Thymus (tissue), 11 donors: ENCODE results near the gene R3HDM2. TPM values are rescaled to one million over a fixed set of nuclear protein-coding genes. Genes with fewer than 3 reads are reported as not detected.

ENCODE experiments used
- DNase-seq, 9 donors: peaks; one replicate each; pipeline ENCODE4 v3.0.0-alpha.2; 2013; ENCODE audit warnings: low spot score in 9 of 9, low read depth in 6 of 9, missing footprints in 1 of 9
- H3K27ac ChIP-seq, 2 donors: one replicate each; pipeline ENCODE4 v1.5.1; 2013; ENCODE audit warnings: control low read depth in 1 of 2, low read depth in 1 of 2, low read length in 1 of 2, mild to moderate bottlenecking in 1 of 2, moderate library complexity in 1 of 2
- H3K27me3 ChIP-seq, 2 donors: one replicate each; pipeline ENCODE4 v1.5.1; 2013; ENCODE audit warnings: low read length in 1 of 2; ENCODE audit not compliant: control insufficient read depth in 2 of 2, insufficient read depth in 1 of 2
- H3K36me3 ChIP-seq, 2 donors: one replicate each; pipeline ENCODE4 v1.5.1; 2013; ENCODE audit warnings: low read length in 1 of 2, mild to moderate bottlenecking in 1 of 2, moderate library complexity in 1 of 2; ENCODE audit not compliant: control insufficient read depth in 2 of 2, insufficient read depth in 2 of 2
- H3K4me1 ChIP-seq, 2 donors: one replicate each; pipeline ENCODE4 v1.5.1; 2013; ENCODE audit warnings: low read length in 2 of 2; ENCODE audit not compliant: control insufficient read depth in 2 of 2, insufficient read depth in 2 of 2
- H3K4me3 ChIP-seq, 2 donors: one replicate each; pipeline ENCODE4 v1.5.1; 2013; ENCODE audit warnings: low read length in 2 of 2, control low read depth in 1 of 2, mild to moderate bottlenecking in 1 of 2
- H3K9me3 ChIP-seq, 2 donors: one replicate each; pipeline ENCODE4 v1.5.1; 2013; ENCODE audit warnings: low read length in 1 of 2, mild to moderate bottlenecking in 1 of 2; ENCODE audit not compliant: control insufficient read depth in 2 of 2, insufficient read depth in 1 of 2
- WGBS: extraction: QIAGEN DNeasy Blood & Tissue Kit; methylation state at CpG from one replicate; pipeline ENCODE4 v1.1.7; 2013; 5-methylcytosine and 5-hydroxymethylcytosine counted together
- polyA plus RNA-seq: library from polyadenylated mRNA; stranded (reverse); fragments of 200-250 nt; gene quantifications from one replicate; pipeline ENCODE4 v1.2.3, GENCODE V29; 2013
- total RNA-seq: library from RNA; stranded (reverse); fragments of 120-200 nt; gene quantifications from one replicate; pipeline ENCODE4 v1.2.4, GENCODE V29; 2013
- donor health status: healthy.

Gene R3HDM2
- total and polyA plus RNA-seq, 2 donors: 12.6 to 22.4 TPM

GRCh38 chr12:57439762-57440266, 9.0 kb upstream of the R3HDM2 start:
- 97% methylated on average over 4 of the region's 4 CpGs for WGBS
- H3K9me3 ChIP-seq: peaks cover 0 to 6% of the 10 kb centered on the region in 2 donors
- H3K27me3 ChIP-seq: no peaks in the 10 kb centered on the region
- H3K27ac ChIP-seq: no peak overlapping the region
- peaks cover 0 to 9% of the 10 kb centered on the region in 2 donors for H3K4me1 ChIP-seq
- no peak for DNase-seq
- no peak overlapping the region for H3K4me3 ChIP-seq
- no peaks in the 10 kb centered on the region for H3K36me3 ChIP-seq

DNA sequence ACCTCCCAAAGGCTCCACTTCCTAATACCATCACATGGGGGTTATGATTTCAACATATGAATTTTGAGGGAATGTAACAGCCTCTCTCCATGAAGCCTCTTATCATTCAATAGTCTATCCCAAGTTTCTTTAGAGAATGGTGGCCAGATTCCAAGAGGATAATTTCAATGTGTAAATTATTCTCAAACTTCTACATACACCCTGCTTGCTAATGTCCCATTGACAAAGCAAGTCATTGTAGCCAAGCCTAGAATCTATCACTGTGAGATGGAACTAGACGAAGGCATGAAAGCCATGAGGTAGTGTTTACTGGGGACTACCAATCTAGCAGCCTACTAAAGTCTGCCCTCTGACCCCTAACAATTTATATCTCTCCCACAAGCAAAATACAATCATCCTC, 7.6 kb upstream of the R3HDM2 start:
- no peak overlapping the region for H3K4me3 ChIP-seq
- H3K4me1 ChIP-seq: peaks cover 0 to 10% of the 10 kb centered on the region in 2 donors
- WGBS: 98% methylated on average over 1 of the region's 1 CpG
- DNase-seq: no peak
- no peak overlapping the region for H3K27ac ChIP-seq
- no peaks in the 10 kb centered on the region for H3K36me3 ChIP-seq
- H3K9me3 ChIP-seq: peaks cover 0 to 6% of the 10 kb centered on the region in 2 donors
- no peaks in the 10 kb centered on the region for H3K27me3 ChIP-seq

GRCh38 chr12:57435293-57435692, 4.5 kb upstream of the R3HDM2 start:
- 27% methylated on average over 4 of the region's 4 CpGs for WGBS
- H3K4me3 ChIP-seq: no peak overlapping the region
- H3K9me3 ChIP-seq: no peaks in the 10 kb centered on the region
- peak in 1 of 9 donors; percentile 30 for DNase-seq
- H3K4me1 ChIP-seq: peaks cover 0 to 10% of the 10 kb centered on the region in 2 donors
- no peaks in the 10 kb centered on the region for H3K36me3 ChIP-seq
- no peaks in the 10 kb centered on the region for H3K27me3 ChIP-seq
- no peak overlapping the region for H3K27ac ChIP-seq

- DNase-seq: no peak
- no peaks in the 10 kb centered on the region for H3K9me3 ChIP-seq
- H3K4me1 ChIP-seq: peaks cover 2 to 12% of the 10 kb centered on the region in 2 donors
- H3K36me3 ChIP-seq: no peaks in the 10 kb centered on the region
- no peak within 1 kb of the TSS for H3K4me3 ChIP-seq
- H3K27ac ChIP-seq: no peak within 1 kb of the TSS
- WGBS: 95% methylated on average over 8 of the region's 8 CpGs
- H3K27me3 ChIP-seq: no peaks in the 10 kb centered on the region
These were observed 3.8 kb upstream of the R3HDM2 start, which contains the start of gene INHBC for GRCh38 chr12:57434517-57435223. TSS of gene INHBC (plus strand) at chr12:57434784. CDS start at chr12:57434887, 103 bp downstream.

GRCh38 chr12:57433370-57433769, 2.5 kb upstream of the R3HDM2 start:
- H3K36me3 ChIP-seq: no peaks in the 10 kb centered on the region
- no peak overlapping the region for H3K4me3 ChIP-seq
- H3K27ac ChIP-seq: no peak overlapping the region
- H3K9me3 ChIP-seq: no peaks in the 10 kb centered on the region
- H3K27me3 ChIP-seq: no peaks in the 10 kb centered on the region
- peaks cover 5 to 22% of the 10 kb centered on the region in 2 donors for H3K4me1 ChIP-seq
- DNase-seq: no peak
- WGBS: 84% methylated on average over 3 of the region's 3 CpGs

- Histone ChIP-seq H3K4me1 (peaks cover 5 to 25% of the 10 kb centered on the region in 2 donors), H3K27ac (peak overlapping the region in 1 of 2 donors; percentile 73), H3K27me3 (no peaks in the 10 kb centered on the region), H3K4me3 (peak overlapping the region; percentile 51 to 96), H3K9me3 (no peaks in the 10 kb centered on the region), H3K36me3 (peaks cover 0 to 3% of the 10 kb centered on the region in 2 donors)
- WGBS: 97% methylated on average over 11 of the region's 11 CpGs
- no peak for DNase-seq
These were observed 878 bp upstream of the R3HDM2 start for GRCh38 chr12:57431654-57432188.

DNA sequence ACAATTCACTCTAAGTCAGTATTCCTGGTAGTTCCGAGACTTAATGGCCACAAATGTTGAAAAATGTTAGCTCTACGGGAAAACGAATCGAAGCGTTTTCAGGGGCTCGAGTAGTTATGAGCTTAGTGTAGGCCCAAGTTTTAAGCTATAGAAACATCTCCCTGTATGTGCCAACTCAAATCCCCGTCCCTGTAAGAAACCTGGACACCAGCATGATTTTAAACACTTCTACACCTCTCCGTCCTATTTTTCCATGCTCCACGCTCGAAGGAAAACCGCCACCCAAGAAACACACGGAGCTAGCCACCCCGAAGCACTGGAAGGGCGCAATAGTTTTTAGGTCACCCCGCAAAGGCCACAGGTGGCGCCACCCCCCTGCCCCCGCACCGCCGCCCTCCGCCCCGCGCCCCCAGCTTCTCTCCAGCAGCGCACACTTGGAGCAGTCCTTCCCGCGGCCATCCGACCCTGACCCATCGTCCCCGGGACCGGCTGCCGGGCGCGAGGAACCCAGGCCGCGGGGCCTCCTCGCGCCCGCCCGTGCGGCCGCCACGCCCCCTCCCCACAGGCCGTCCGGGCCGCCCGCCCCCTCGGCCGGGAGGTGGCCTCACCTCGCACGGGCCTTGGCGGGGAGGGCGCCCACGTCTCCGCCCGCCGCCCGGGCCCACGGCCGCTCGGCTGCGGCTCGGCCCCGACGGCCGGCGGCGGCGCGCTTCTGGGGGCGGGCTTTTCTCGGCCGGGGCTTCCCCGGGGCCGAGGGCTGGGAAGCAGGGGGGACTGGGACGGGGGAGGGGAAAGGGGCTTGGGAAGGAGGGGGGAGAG, 522 bp downstream of the R3HDM2 start:
- WGBS: under 1% methylated on average over 74 of the region's 74 CpGs
- H3K36me3 ChIP-seq: peaks cover 5% of the 10 kb centered on the region in 2 donors
- no peaks in the 10 kb centered on the region for H3K27me3 ChIP-seq
- H3K9me3 ChIP-seq: no peaks in the 10 kb centered on the region
- peaks cover 5 to 21% of the 10 kb centered on the region in 2 donors for H3K4me1 ChIP-seq
- peak in 6 of 9 donors; percentile 33 to 60 (median 35) for DNase-seq
- peak overlapping the region; percentile 83 to 92 for H3K27ac ChIP-seq
- peak overlapping the region; percentile 59 to 96 for H3K4me3 ChIP-seq

GRCh38 chr12:57429473-57430111, 1.3 kb downstream of the R3HDM2 start:
- Histone ChIP-seq H3K9me3 (no peaks in the 10 kb centered on the region), H3K27ac (peak overlapping the region; percentile 83 to 92), H3K4me3 (peak overlapping the region; percentile 59 to 96), H3K4me1 (peaks cover 5 to 14% of the 10 kb centered on the region in 2 donors), H3K27me3 (no peaks in the 10 kb centered on the region), H3K36me3 (peaks cover 6% of the 10 kb centered on the region in 2 donors)
- WGBS: 57% methylated on average over 9 of the region's 9 CpGs
- peak in 1 of 9 donors; percentile 19 for DNase-seq
